HG03025 (cell line): ENCODE data around the gene LSM12.
"Not testable (repeated sequence)": the region's sequence is repeated elsewhere in the genome, so short reads cannot be mapped to it uniquely, and the experiment has no call there.

Experiments used
- ATAC-seq: cut with Tn5 transposase; IDR thresholded peaks from one replicate; pipeline ENCODE4 v1.9.1; 2021; ENCODE audit warnings: mild to moderate bottlenecking, moderate library complexity; ENCODE audit not compliant: unreplicated experiment, low FRiP score

LSM12 gene

DNA sequence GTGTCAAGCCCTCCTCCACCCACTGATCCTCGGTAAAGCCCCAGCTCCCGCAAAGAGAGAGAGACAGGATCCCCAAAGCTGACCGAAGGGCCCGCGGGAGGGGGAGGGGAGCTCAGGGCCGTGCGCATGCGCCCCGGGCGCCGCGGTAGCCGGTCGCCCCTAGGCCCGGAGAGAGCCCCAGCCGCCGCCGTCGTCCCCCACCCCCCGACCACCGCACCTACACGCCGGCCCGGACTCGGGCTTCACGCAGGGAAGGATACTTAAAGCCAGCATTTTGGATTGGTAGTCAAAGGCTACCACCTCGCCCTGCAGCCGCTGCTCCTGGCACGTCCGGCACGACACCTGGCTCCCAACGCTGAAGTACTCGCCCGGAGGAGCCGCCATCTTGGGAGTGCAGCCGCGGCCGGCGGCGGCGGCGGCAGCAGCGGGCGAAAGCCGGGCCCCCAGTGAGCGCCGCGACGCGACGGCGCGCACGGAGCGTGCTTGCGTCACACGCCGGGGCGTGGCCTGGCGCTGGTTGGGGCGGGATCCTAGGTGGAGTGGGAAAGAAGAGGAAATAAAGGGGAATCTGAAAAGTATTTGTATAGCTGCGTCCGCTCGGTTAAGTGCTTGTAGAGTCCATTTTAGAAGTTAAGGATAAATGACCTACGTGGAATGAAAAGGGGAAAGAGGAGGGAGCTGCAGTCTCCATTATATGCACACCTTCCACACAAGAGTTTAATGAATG lies at the start of gene LSM12:
TSS of gene LSM12 (minus strand) at position 468 of the 727 bp plus-strand sequence. CDS start at position 384, 84 bp downstream.
- ATAC-seq, result no peak

GRCh38 chr17:44115585-44116415 lies 49.3 kb upstream of the LSM12 start:
- ATAC-seq, result no peak

- ATAC-seq, result no peak
Observed at GRCh38 chr17:44113868-44114840, 47.7 kb upstream of the LSM12 start.

GRCh38 chr17:44113382-44113781 lies 46.9 kb upstream of the LSM12 start:
- ATAC-seq, result no peak

GRCh38 chr17:44112284-44113280 lies 46.1 kb upstream of the LSM12 start:
- ATAC-seq, result no peak

DNA sequence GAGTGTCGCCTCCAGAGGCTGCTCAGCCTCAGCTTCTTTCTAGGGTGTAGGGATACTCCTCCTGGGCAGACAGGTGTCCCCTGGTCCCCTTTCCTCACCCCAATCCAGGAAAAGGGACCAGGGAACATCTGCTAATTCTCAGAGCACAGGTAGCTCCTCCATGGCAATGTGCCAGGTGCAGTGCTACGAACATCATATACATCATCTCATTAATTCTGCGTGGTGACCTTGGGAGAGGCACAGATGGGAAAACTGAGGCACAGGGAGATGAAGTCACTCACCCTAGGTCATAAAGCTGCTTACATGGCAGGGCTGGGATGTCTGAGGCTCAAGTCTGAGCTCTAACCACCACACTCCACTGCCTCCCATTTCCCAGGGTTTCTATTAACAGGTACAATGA lies 45.3 kb upstream of the LSM12 start:
- no peak for ATAC-seq

GRCh38 chr17:44110823-44111633 lies 44.6 kb upstream of the LSM12 start:
- ATAC-seq, result no peak

GRCh38 chr17:44110011-44110686 lies 43.7 kb upstream of the LSM12 start:
- ATAC-seq, result no peak

DNA sequence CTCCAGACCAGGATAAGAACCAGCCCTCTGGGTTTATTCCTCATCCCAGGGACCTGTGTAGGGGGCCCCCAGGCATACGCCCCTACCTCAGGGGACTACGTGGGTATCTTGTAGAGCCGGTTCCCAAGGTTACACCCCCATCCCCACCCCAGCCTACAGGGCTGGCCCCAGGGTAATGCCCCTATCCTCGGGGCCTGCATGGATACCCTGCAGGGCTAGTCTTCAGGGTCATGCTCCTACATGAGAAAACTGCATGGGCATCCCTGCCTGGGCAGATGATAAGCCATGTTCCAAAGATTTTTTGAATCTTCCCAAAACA lies 42.8 kb upstream of the LSM12 start:
- ATAC-seq, result no peak

DNA sequence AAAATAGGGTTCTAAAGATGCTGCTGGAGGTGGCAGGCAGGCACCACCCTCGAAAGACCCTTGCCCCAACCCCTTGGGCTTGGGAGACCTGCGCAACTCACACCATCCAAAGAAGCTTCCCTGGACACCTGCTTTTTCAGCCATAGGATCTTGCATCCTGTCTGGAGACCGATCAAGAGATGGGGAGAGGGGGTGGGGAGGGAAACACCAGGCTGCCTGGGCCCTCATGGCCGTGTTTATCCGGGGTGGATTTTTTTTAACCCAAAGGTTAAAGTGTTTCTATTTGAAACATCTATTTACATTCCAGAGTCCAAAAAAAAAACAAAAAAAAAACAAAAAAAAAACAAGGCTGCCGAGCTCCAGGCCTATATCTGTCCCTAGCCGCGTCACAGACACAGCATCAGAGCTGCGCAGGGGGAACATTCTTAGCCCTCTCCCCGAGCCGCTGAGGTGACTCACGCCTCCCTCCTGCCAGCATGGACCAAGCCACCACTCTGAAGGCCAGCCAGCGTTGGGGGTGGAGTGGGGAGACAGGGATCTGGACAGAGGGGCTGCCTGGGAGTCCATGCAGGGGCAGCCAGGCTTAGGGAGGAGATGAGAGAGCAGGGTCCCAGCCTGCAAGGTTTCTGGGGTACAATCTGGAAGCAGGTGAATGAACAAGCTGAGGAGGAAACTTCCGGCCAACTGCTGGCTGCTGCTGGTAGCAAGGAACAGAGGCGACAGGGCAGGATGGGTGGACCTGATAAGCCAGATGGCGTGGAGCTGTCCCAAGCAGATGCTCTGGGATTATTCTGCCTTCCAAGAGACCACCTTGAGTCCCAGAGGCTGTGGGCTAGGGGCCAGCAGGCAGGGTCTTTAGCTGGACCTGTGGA lies 42.2 kb upstream of the LSM12 start:
- ATAC-seq, result no peak

DNA sequence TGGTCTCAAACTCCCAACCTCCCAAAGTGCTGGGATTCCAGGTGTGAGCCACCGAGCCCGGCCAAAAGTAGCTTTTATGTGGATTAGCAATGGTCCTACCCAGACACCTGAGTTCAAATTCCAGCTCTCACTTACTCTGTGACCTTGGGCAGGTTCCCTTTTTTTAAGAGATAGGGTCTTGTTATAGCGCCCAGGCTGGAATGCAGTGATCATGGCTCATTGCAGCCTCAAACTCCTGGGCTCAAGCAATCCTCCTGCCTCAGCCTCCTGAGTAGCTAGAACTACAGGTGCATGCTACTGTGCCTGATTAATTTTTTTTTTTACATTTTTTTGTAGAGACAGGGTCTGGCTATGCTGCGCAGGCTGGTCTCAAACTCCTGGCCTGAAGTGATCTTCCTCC lies 40.3 kb upstream of the LSM12 start:
- ATAC-seq, result no peak

GRCh38 chr17:44105941-44106340 lies 39.5 kb upstream of the LSM12 start:
- no peak for ATAC-seq

- ATAC-seq, result no peak
Observed at GRCh38 chr17:44105483-44105882, 39.0 kb upstream of the LSM12 start.

- no peak for ATAC-seq
Observed at GRCh38 chr17:44102849-44103622, 36.6 kb upstream of the LSM12 start.

DNA sequence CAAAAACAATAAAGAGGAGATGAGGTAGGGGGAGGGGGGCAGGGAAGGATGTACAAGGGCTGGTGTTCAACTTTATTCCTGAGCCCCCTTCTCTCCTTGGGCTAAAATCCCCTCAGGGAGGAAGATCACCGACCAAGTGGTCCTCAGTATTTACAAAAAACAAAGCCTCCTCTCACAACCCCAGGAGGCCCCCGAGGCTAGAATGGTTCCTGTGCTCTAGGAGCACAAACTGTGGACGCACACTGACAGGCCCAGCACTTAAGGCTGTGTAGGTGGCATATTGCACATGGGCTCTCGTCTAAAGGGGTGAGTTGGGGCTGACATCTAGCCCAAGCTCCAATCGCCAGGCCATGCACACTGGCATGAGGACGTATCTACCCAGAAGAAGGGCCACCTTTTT lies 35.4 kb upstream of the LSM12 start:
- ATAC-seq, result not testable (repeated sequence)

DNA sequence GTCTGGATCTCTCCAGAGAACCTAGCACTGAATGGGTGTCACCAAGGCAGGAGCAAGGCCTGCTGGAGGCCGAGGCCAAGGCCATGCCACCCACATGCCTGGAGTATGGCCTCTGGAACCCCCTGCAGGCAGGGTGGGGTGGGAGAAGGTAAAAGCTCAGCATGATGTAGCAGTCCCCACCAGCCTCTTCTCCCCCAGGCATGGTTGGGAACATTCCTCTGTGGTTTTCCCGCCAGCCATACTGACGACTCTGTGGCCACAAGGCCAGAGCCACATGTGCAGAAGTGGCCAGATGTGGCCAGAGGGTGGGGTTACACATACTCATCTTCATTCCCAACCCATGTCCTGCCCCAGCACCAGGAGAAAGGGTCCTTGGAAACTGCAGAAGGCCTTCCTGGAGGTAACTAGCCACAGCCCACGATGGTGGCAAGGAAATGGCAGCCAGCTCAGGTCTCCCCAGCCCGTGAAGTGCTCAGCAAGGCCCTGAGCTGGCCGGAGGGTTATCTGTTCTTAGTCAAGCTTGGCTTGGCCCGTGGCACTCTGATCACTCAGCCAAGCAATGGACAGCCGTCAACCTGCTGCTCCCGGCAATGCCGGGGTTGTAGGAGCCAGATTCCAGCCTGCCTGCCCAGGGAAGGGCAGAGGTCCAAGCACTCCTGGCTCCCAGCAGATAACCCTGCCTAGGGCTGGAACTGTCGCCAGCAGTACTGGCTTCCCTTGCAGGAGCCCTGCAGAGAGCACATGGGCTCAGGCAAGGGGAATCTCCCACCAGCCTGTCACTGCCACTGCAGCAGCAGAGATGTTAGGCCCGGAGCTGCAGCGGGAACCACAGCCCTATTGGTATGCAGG lies 30.9 kb upstream of the LSM12 start:
- no peak for ATAC-seq
